GM18511 (cell line): Measurements from ENCODE around the gene TSKU.
"Not testable (repeated sequence)": the region's sequence is repeated elsewhere in the genome, so short reads cannot be mapped to it uniquely, and the experiment has no call there.

ENCODE experiments used
- ATAC-seq: cut with Tn5 transposase; IDR thresholded peaks from one replicate; pipeline ENCODE4 v1.9.1; 2021; ENCODE audit warnings: mild to moderate bottlenecking, moderate library complexity; ENCODE audit not compliant: unreplicated experiment

TSKU gene

DNA sequence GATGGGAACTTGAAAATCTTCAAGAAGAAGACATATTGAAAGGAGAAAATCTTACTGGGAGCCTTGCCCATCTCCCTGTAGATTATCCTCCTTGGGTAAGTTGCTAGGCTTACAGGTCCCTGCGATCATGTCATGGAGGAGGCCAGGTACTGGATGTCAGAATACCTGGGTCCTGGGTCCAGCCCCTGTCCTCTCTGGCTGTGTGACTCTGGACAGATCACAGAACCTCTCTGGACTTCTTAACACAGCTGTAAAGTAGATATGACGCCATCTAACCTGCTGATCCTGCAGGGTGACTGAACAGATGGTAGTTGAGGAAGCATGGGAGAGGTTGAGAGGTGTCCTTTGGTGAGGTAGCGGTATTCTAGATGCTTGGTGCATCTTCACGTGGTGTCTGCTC, 4.1 kb downstream of the TSKU start:
- ATAC-seq, result no peak

DNA sequence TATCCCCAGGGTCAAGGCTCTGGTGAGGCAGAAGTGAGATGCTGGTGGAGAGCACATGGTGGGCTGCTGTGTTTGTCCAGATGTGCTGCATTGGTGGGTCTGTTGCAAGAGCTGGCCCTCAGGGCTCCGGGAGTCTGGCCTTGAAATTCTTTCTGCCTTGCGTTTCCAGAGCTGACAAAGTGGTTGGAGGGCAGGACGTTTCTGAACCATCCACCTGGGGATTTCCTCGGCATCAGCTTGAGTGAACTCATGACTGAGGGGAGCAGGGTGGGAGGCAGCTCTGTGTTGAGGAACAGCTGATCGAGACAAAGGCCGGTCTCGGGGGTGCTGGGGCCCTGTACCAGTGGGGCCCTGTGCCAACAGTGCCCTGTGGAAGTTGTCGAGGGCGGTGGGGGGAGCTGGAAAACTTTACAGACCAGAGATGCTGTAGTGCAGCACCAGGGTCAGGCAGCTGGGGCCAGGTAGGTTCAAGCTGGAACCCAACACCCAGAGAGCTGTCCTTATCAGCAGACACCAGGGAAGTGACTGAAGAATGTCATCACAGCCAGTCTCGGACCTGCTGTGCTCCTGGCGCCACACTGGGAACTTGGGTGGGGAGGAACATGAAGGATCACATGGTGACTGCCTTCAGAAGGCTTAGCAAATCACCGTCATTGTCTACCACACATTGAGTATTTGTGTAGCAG, 4.9 kb downstream of the TSKU start:
- no peak for ATAC-seq

DNA sequence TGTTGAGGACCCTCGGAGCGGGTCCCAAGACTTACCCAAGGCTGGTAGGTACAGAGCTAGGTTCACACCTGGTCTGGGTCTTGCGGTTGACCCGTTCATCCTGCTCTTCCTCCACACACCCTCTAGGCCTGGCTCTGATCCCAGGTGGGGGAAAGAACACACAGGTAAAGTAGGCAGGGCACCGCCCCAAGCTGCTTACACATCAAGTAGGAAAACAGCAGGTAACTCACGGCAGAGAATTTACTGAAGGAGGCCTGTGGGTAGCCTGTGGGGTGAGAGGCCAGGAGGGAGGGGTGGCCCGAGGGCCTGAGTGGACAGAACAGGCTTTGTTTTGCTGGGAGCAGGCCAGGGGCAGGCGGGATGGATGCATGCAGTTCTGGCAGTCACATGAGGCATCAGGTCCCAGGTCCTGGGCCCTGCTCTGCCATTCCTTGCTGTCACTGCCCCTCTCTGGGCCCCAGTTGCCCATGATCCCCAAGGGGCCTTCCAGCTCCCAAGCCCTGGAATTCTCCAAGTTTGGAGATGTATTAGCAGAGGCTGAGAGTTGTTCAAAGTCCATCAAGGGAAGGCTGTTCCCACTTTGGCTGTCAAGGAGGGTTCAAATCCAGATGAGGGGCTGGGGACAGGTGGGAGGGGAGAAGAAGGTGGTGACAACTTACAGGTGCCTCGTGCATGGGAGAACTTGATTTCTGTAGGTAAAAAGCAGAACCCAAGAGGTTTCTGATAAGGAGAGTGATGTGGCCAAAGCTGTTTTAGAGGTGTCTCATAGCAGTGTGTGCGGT, 5.7 kb downstream of the TSKU start:
- no peak for ATAC-seq

DNA sequence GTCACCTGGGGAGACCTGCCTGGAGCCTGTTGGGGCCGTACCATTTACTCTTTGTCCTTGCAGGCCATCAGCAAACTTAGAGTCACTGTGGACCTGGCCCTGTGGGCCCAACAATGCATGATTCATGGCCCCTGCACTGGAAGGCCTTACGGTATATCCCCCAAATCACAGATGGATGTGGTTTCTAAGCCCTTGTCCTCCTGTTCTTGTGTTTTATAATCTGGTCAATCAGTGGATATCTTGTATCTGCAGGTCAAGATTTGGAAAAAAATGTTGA, 6.2 kb downstream of the TSKU start:
- no peak for ATAC-seq

DNA sequence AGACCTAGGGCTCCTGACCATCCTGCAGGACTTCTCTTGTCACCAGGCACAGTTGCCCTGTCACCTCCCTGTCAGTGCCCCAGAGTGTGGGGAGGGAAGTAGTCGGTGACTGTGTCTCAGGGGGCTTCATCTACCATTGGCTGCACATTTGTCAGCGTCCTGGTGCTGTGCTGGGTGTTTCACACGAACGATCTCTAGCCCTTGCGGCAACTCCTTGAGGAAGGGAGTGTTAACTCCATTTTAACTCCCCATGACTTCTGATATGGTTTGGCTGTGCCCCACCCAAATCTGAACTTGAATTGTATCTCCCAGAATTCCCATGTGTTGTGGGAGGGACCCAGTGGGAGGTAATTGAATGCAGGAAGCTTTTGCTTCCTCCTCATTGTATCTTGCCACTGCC, 7.1 kb downstream of the TSKU start:
- ATAC-seq, result no peak

DNA sequence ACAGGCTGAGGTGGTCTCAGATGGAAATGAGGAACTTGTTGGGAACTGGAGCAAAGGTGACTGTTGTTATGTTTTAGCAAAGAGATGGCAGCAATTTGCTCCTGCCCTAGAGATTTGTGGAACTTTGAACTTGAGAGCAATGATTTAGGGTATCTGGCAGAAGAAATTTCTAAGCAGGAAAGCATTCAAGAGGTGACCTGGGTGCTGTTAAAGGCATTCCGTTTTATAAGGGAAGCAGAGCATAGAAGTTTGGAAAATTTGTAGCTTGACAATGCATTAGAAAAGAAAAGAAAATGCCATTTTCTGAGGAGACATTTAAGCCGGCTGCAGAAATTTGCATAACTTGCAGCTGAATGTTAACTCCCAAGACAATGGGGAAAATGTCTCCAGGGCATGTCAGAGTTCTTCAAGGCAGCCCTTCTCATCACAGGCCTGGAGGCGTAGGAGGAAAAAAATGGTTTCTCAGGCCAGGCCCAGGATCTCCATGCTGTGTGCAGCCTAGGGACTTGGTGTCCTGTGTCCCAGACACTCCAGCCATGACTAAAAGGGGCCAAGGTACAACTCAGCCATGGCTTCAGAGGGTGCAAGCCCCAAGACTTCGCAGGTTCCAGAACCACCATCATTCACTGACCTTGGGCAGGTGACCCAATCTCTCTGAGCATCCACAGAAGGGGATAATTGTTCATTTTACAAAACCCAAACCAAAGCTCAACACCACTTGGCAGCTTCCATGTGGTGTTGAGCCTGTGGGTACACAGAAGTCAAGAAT, 8.0 kb downstream of the TSKU start:
- not testable (repeated sequence) for ATAC-seq

DNA sequence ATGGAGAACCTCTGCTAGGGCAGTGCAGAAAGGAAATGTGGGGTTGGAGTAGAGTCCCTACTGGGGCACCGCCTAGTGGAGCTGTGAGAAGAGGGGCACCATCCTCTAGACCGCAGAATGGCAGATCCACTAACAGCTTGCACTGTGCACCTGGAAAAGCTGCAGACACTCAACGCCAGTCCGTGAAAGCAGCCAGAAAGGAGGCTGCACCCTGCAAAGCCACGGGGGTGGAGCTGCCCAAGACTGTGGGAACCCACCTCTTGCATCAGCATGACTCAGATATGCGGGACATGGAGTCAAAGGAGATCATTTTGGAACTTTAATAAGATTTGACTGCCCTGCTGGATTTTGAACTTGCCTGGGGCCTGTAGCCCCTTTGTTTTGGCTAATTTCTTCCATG, 8.7 kb downstream of the TSKU start:
- ATAC-seq, result no peak

DNA sequence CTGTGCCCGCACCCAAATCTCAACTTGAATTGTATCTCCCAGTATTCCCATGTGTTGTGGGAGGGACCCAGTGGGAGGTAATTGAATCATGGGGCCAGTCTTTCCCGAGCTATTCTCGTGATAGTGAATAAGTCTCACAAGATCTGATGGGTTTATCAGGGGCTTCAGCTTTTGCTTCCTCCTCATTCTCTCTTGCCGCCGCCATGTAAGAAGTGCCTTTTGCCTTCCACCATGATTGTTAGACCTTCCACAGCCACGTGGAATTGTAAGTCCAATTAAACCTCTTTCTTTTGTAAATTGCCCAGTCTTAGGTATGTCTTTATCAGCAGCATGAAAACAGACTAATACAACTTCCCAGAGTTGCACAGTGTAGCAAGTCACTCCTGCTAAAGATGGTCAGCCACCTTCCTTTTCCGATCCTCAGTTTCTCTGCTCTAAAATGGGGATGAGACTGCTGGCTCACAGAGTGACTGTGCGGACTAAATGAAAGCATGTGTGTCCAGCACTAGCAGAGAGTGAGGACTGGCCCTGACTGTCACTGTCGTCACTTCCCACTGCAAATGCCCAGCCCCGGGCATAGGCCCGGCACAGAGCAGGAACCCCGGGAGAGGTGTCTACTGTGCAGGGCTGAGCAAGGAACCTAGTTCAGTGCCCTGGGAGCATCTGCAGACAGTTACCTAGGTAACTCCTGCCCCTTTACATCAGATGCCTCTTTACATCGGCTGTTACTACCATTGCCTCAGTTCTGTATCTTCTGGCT, 9.5 kb downstream of the TSKU start:
- no peak for ATAC-seq

DNA sequence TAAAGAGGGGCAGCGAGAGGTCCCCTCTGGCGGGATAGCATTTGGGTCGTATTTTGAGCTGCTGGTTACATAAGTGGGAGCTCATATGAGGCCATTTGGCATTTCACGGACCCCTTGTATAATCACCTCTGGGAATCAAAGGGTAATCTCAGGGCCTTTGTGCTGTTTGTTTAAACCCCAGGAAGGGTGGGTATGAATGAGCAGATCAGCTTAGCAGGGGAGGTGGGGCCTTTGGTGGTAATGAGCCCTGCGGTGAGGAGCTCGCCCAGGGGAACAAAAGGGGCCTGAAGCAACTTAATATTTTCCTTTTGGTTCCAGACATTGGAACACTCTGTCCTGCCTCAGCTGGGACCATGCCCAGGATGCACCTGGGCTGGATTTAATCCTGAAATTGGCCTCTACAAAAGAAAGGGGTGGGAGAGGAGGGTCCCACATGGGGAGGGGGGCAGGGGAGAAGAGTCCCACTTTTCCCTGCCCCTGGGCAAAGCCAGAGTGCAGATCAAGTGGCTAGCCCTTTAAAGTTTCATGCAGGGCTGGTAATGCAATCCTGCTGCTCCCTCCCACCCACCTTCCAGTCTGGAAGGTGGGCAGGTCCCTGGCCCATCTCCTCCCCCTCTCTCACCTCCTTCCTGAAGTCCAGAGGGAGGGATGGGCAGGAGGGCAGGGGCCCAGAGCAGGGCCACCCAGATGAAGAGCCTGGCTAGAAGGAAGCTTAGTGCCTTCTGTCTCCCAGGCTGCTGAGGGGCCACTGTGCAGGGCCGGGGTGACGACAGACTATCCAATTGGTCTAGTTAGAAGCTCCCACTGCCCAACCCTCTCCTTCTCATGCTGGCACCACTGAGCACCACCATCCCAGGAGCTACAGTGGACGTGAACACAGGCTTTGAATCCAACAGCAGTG, 10.5 kb downstream of the TSKU start:
- ATAC-seq, result no peak

DNA sequence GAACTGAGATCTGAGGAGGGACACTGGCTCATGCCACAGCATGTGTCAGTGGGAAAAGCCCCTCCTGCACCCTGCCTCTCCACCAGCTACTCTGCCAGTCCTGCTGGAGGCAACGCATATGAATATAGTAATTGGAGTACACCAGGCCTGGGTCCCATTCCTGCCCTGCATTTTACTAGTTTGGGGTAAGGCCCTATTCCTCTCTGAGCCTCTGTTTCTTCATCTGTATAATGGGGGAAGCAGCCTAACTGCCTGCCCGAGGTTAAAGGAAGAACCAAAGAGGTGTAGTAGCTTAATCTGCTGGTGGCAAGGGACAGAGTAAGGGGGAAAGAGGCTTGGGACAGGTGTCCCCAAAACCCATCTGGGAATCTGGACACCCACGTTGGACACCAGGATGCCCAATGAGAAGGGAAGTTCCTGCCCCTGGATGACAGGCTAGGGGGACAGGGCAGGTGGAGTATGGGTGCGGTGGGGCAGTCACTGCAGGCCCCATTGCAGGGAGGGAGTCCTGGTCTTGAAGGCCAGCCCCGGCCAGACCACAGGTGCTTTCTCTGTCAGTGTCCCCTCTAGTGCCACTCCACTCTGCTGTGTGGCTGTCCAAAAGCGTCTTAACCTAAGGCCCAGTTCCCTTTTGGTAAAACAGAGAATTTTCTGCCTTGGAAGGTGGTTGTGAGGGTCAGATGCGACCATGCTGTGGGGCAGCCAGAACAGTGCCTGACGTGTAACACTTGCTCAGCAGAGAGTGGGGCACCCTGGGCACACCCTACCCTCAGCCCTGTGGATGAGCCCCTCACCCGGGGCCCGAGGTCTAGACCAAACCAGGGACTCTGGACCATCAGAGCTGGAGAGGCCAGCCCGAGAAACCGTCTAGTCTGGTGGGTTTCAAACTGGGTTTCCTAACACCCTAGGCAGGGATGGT, 11.5 kb downstream of the TSKU start:
- no peak for ATAC-seq

DNA sequence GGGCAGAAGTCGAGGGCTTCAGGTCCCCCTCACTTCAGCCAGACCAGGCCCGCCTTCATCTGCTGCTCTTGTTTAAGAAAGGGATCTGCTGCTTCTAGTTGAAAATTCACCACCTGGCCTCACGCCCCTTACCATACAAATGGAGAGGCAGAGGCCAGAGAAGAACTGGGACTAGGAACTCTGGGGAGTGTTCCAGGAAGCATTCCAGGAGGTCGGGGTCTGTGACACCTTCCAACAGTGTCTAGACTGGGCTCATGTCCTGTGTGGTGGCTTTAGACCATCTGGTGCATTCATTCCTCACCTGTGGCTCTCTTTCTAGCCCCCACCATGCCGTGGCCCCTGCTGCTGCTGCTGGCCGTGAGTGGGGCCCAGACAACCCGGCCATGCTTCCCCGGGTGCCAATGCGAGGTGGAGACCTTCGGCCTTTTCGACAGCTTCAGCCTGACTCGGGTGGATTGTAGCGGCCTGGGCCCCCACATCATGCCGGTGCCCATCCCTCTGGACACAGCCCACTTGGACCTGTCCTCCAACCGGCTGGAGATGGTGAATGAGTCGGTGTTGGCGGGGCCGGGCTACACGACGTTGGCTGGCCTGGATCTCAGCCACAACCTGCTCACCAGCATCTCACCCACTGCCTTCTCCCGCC, 12.3 kb downstream of the TSKU start:
- ATAC-seq, result no peak

DNA sequence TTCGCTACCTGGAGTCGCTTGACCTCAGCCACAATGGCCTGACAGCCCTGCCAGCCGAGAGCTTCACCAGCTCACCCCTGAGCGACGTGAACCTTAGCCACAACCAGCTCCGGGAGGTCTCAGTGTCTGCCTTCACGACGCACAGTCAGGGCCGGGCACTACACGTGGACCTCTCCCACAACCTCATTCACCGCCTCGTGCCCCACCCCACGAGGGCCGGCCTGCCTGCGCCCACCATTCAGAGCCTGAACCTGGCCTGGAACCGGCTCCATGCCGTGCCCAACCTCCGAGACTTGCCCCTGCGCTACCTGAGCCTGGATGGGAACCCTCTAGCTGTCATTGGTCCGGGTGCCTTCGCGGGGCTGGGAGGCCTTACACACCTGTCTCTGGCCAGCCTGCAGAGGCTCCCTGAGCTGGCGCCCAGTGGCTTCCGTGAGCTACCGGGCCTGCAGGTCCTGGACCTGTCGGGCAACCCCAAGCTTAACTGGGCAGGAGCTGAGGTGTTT, 12.8 kb downstream of the TSKU start:
- no peak for ATAC-seq

DNA sequence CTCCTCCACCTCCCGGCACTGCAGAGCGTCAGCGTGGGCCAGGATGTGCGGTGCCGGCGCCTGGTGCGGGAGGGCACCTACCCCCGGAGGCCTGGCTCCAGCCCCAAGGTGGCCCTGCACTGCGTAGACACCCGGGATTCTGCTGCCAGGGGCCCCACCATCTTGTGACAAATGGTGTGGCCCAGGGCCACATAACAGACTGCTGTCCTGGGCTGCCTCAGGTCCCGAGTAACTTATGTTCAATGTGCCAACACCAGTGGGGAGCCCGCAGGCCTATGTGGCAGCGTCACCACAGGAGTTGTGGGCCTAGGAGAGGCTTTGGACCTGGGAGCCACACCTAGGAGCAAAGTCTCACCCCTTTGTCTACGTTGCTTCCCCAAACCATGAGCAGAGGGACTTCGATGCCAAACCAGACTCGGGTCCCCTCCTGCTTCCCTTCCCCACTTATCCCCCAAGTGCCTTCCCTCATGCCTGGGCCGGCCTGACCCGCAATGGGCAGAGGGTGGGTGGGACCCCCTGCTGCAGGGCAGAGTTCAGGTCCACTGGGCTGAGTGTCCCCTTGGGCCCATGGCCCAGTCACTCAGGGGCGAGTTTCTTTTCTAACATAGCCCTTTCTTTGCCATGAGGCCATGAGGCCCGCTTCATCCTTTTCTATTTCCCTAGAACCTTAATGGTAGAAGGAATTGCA, 13.5 kb downstream of the TSKU start:
- no peak for ATAC-seq

DNA sequence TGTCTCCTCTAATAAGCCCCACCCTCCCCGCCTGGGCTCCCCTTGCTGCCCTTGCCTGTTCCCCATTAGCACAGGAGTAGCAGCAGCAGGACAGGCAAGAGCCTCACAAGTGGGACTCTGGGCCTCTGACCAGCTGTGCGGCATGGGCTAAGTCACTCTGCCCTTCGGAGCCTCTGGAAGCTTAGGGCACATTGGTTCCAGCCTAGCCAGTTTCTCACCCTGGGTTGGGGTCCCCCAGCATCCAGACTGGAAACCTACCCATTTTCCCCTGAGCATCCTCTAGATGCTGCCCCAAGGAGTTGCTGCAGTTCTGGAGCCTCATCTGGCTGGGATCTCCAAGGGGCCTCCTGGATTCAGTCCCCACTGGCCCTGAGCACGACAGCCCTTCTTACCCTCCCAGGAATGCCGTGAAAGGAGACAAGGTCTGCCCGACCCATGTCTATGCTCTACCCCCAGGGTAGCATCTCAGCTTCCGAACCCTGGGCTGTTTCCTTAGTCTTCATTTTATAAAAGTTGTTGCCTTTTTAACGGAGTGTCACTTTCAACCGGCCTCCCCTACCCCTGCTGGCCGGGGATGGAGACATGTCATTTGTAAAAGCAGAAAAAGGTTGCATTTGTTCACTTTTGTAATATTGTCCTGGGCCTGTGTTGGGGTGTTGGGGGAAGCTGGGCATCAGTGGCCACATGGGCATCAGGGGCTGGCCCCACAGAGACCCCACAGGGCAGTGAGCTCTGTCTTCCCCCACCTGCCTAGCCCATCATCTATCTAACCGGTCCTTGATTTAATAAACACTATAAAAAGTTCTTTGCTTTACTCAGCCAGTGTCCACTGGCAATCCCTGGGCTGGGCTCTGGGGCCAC, 14.4 kb downstream of the TSKU start:
- no peak for ATAC-seq

DNA sequence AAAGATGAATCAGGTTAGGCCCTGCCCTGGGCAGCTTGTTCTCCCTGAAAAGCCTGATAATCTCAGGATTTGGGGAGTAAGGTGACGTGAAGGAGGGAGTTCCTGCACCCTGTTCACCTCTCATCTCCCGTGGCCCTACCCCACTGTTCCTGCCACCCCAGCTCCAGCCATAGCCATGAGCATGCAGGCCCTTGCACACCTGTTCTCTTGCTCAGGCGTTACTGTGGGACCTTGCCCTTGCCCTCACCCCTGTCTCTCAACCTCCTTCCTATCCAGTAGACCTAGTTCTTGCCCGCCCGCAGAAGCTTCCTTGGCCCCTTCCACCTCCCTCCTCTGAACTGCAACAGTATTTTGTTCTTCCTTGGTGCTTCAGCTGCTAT, 15.0 kb downstream of the TSKU start:
- ATAC-seq, result no peak

DNA sequence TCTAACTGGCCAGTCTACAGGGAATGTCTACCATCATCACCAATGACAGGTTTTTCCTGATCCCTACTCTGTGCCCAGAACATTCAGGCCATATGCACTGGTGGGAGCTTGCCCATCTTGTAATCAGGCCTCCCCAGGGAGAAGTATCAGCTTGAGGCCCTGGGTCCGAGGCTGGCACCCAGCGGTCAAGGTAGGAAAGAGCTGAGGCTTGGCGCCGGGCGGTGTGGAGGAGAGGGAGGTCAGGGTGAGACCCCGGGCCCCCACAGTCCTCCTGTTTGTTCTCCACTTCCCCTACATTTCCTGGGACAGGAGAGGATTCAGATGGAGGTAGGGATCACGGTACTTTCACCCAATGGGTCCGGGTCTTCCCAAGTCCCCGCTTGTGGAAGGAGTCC, 15.5 kb downstream of the TSKU start:
- no peak for ATAC-seq
